T-helper 1 cell (primary cell): ENCODE measurements around the gene PSORS1C1.
"Not testable (repeated sequence)": the region's sequence is repeated elsewhere in the genome, so short reads cannot be mapped to it uniquely, and the experiment has no call there.

ENCODE experiments used
- DNase-seq, 5 donors: peaks; one replicate each; pipeline ENCODE4 v3.0.0-alpha.2; 2012 to 2020

The PSORS1C1 gene

GRCh38 chr6:31158863-31159855 is 44.6 kb downstream of the PSORS1C1 start:
- DNase-seq: peak in 2 of 5 donors; percentile 20 to 44

GRCh38 chr6:31161216-31162126 is 46.9 kb downstream of the PSORS1C1 start:
- no peak for DNase-seq

GRCh38 chr6:31162463-31163165 is 48.0 kb downstream of the PSORS1C1 start:
- no peak for DNase-seq

GRCh38 chr6:31163922-31164321 is 49.3 kb downstream of the PSORS1C1 start:
- DNase-seq: no peak

- not testable (repeated sequence) for DNase-seq
Measured at GRCh38 chr6:31164475-31165063, 50.0 kb downstream of the PSORS1C1 start.

GRCh38 chr6:31165064-31165832 is 50.6 kb downstream of the PSORS1C1 start:
- DNase-seq: not testable (repeated sequence)

- no peak for DNase-seq
Measured at GRCh38 chr6:31165986-31166385, 51.4 kb downstream of the PSORS1C1 start.

GRCh38 chr6:31168606-31169005 is 54.0 kb downstream of the PSORS1C1 start:
- no peak for DNase-seq

- DNase-seq: no peak
Measured at GRCh38 chr6:31169123-31169857, 54.7 kb downstream of the PSORS1C1 start.

GRCh38 chr6:31169858-31170599 is 55.4 kb downstream of the PSORS1C1 start:
- not testable (repeated sequence) for DNase-seq

- DNase-seq: no peak
Measured at GRCh38 chr6:31170600-31170881, 55.9 kb downstream of the PSORS1C1 start, which contains the start of gene POU5F1. Gene POU5F1 (minus strand): TSS chr6:31170682. CDS start chr6:31170620, 62 bp downstream.

GRCh38 chr6:31170987-31171671 is 56.5 kb downstream of the PSORS1C1 start:
- no peak for DNase-seq

GRCh38 chr6:31171931-31172905 is 57.6 kb downstream of the PSORS1C1 start:
- DNase-seq: no peak

GRCh38 chr6:31172973-31173384 is 58.4 kb downstream of the PSORS1C1 start:
- no peak for DNase-seq

GRCh38 chr6:31173406-31173805 is 58.8 kb downstream of the PSORS1C1 start:
- DNase-seq: no peak

- no peak for DNase-seq
Measured at GRCh38 chr6:31174378-31174777, 59.8 kb downstream of the PSORS1C1 start.

- DNase-seq: no peak
Measured at GRCh38 chr6:31175971-31176370, 61.4 kb downstream of the PSORS1C1 start.
